ENCODE results near the gene DDX54. TPM values are rescaled to one million over a fixed set of nuclear protein-coding genes. Genes with fewer than 3 reads are reported as not detected.

DDX54 gene
- total RNA-seq, 2 donors from 2014 or later = 68.1 to 69.0 TPM

GRCh38 chr12:113113397-113113796 is 71.9 kb downstream of the DDX54 start:
- Mint-ChIP-seq H3K4me1 (peaks cover 13% of the 10 kb centered on the region), H3K36me3 (ENCODE audit: low read depth) (no peaks in the 10 kb centered on the region), H3K27me3 (ENCODE audit: insufficient read depth) (no peaks in the 10 kb centered on the region), H3K27ac (no peak overlapping the region), H3K4me3 (no peak overlapping the region), H3K9me3 (no peaks in the 10 kb centered on the region)
- Histone ChIP-seq H3K4me1 (ENCODE audit: control insufficient read depth, insufficient read depth, low read length) (peaks cover 7% of the 10 kb centered on the region), H3K36me3 (ENCODE audit: control insufficient read depth, insufficient read depth, low read length) (no peaks in the 10 kb centered on the region), H3K4me3 (ENCODE audit: low read length) (no peak overlapping the region), H3K27me3 (ENCODE audit: control insufficient read depth, insufficient read depth, low read length, poor library complexity, severe bottlenecking) (no peaks in the 10 kb centered on the region), H3K9me3 (ENCODE audit: control insufficient read depth, low read length) (no peaks in the 10 kb centered on the region), H3K9ac (ENCODE audit: extremely low read depth, low read length, poor library complexity, severe bottlenecking) (no peak overlapping the region), H3K27ac (ENCODE audit: low read depth, low read length) (no peak overlapping the region)
- TF ChIP-seq CTCF (conservative IDR thresholded peaks at IDR 0.05) = no peak
- WGBS, 2 experiments (ENCODE audit: insufficient coverage in 1 of 2, insufficient read length in 1 of 2) = 64 to 95% methylated on average over 2 of the region's 2 CpGs
- no peak for DNase-seq

DNA sequence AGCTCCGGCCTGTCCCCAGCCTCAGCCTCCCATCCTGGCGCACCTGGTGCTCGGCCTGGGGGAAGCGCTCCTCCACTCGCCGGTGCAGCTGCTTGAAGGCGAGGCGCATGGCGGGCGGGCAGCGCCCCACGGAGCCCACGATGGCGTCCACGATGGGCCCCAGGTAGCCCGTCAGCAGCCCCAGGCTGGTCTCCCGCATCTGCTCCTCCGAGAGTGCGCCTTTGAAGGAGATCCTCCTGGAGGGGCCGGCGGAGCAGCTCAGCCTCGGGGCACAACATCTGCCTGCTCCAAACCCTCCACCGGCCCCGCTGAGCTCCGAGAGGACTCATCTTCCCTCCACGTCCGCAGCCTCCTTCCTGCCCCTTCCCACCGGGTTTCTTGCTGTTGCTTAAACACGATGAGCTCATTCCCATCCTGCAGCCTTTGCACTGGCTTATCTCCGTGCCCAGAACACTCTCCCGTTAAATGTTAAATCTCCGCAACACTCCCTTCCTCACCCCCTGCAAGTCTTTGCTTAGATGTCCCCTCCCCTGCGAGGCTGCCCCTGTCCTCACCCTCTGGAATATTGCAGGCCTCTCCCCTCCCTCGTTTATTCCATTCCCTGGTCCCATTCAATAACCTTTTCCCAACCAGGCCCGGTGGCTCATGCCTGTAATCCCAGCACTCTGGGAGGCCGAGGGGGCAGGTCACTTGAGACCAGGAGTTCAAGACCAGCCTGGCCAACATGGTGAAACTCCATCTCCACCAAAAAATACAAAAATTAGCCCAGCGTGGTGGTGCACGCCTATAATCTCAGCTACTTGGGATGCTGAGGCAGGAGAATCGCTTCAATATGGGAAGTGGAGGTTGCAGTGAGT is 73.0 kb downstream of the DDX54 start:
- H3K4me3 ChIP-seq (ENCODE audit: low read length) = no peak overlapping the region
- H3K27ac Mint-ChIP-seq = no peak overlapping the region
- H3K9ac ChIP-seq (ENCODE audit: extremely low read depth, low read length, poor library complexity, severe bottlenecking) = no peak overlapping the region
- 84 to 85% methylated on average over 27 to 39 of the region's 39 CpGs for WGBS, 2 experiments (ENCODE audit: insufficient coverage in 1 of 2, insufficient read length in 1 of 2)
- no peak overlapping the region for H3K27ac ChIP-seq (ENCODE audit: low read depth, low read length)
- no peaks in the 10 kb centered on the region for H3K27me3 Mint-ChIP-seq (ENCODE audit: insufficient read depth)
- H3K9me3 Mint-ChIP-seq = no peaks in the 10 kb centered on the region
- H3K4me1 Mint-ChIP-seq = peaks cover 13% of the 10 kb centered on the region
- DNase-seq = peak; percentile 65
- no peak overlapping the region for H3K4me3 Mint-ChIP-seq
- no peaks in the 10 kb centered on the region for H3K27me3 ChIP-seq (ENCODE audit: control insufficient read depth, insufficient read depth, low read length, poor library complexity, severe bottlenecking)
- H3K9me3 ChIP-seq (ENCODE audit: control insufficient read depth, low read length) = no peaks in the 10 kb centered on the region
- no peaks in the 10 kb centered on the region for H3K36me3 Mint-ChIP-seq (ENCODE audit: low read depth)
- no peaks in the 10 kb centered on the region for H3K36me3 ChIP-seq (ENCODE audit: control insufficient read depth, insufficient read depth, low read length)
- H3K4me1 ChIP-seq (ENCODE audit: control insufficient read depth, insufficient read depth, low read length) = peaks cover 7% of the 10 kb centered on the region
- TF ChIP-seq CTCF (conservative IDR thresholded peaks at IDR 0.05) = no peak

DNA sequence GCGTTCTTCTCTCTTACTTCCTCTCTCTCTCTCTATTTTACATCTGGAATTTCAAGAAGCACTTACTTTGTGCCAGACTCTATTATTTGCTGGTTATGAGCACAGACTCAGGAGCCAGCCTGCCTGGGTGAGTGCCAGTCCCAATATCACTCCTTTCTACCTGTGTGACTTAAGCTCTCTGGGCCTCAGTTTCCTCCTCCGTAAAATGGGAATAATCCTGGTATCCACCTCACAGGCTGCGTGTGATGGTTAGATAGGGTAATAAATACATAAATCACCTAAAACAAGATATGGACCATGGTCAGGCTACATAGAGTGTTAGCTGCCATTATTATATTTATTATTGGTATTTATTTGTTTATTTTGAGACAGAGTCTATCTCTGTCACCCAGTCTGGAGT is 74.0 kb downstream of the DDX54 start:
- no peak for TF ChIP-seq CTCF (conservative IDR thresholded peaks at IDR 0.05)
- no peaks in the 10 kb centered on the region for H3K27me3 ChIP-seq (ENCODE audit: control insufficient read depth, insufficient read depth, low read length, poor library complexity, severe bottlenecking)
- Mint-ChIP-seq H3K27me3 (ENCODE audit: insufficient read depth) (no peaks in the 10 kb centered on the region), H3K9me3 (no peaks in the 10 kb centered on the region), H3K27ac (no peak overlapping the region), H3K4me1 (peaks cover 13% of the 10 kb centered on the region), H3K36me3 (ENCODE audit: low read depth) (no peaks in the 10 kb centered on the region), H3K4me3 (no peak overlapping the region)
- 90 to 100% methylated on average over 1 to 3 of the region's 3 CpGs for WGBS, 2 experiments (ENCODE audit: insufficient coverage in 1 of 2, insufficient read length in 1 of 2)
- H3K36me3 ChIP-seq (ENCODE audit: control insufficient read depth, insufficient read depth, low read length) = no peaks in the 10 kb centered on the region
- H3K4me3 ChIP-seq (ENCODE audit: low read length) = no peak overlapping the region
- no peak for DNase-seq
- no peak overlapping the region for H3K27ac ChIP-seq (ENCODE audit: low read depth, low read length)
- H3K9ac ChIP-seq (ENCODE audit: extremely low read depth, low read length, poor library complexity, severe bottlenecking) = no peak overlapping the region
- no peaks in the 10 kb centered on the region for H3K9me3 ChIP-seq (ENCODE audit: control insufficient read depth, low read length)
- H3K4me1 ChIP-seq (ENCODE audit: control insufficient read depth, insufficient read depth, low read length) = peaks cover 7% of the 10 kb centered on the region

Data from endodermal cell (in vitro differentiated cells).